Mesenchymal stem cell (in vitro differentiated cells and primary cell): ENCODE measurements around the gene MTX2.
"Not testable (repeated sequence)": the region's sequence is repeated elsewhere in the genome, so short reads cannot be mapped to it uniquely, and the experiment has no call there.

Experiments used
- DNase-seq: peaks from one replicate; pipeline ENCODE4 v3.0.0-alpha.2; 2013
- H2AFZ ChIP-seq: one replicate; pipeline ENCODE4 v1.6.1; 2013; ENCODE audit warnings: low read depth, mild to moderate bottlenecking, control low read depth, inconsistent platforms, low read length, moderate library complexity
- H2AK5ac ChIP-seq: 2 replicates; pipeline ENCODE4 v1.6.1; 2013; ENCODE audit warnings: low read length, moderate library complexity, mild to moderate bottlenecking, inconsistent platforms; ENCODE audit not compliant: severe bottlenecking
- H2BK120ac ChIP-seq: one replicate; pipeline ENCODE4 v1.6.1; 2013; ENCODE audit warnings: low read depth, mild to moderate bottlenecking, inconsistent platforms, low read length, moderate library complexity
- H2BK12ac ChIP-seq, 2 experiments: one replicate each; pipeline ENCODE4 v1.6.1; 2013; ENCODE audit warnings: inconsistent platforms in 2 of 2, low read length in 2 of 2, mild to moderate bottlenecking in 2 of 2, moderate library complexity in 2 of 2, control low read depth in 1 of 2
- H2BK15ac ChIP-seq: one replicate; pipeline ENCODE4 v1.6.1; 2013; ENCODE audit warnings: mild to moderate bottlenecking, low read depth, inconsistent platforms; ENCODE audit not compliant: poor library complexity, severe bottlenecking
- H2BK5ac ChIP-seq: 2 replicates; pipeline ENCODE4 v1.6.1; 2013; ENCODE audit warnings: low read depth, mild to moderate bottlenecking, low read length, control low read depth, inconsistent platforms; ENCODE audit not compliant: poor library complexity, severe bottlenecking
- H3K14ac ChIP-seq, 2 experiments: one replicate each; pipeline ENCODE4 v1.6.1; 2013; ENCODE audit warnings: inconsistent platforms in 2 of 2, low read length in 2 of 2, control low read depth in 1 of 2, mild to moderate bottlenecking in 1 of 2, moderate library complexity in 1 of 2
- H3K18ac ChIP-seq, 2 experiments: one replicate each; pipeline ENCODE4 v1.6.1; 2013; ENCODE audit warnings: inconsistent platforms in 2 of 2, low read length in 2 of 2, control low read depth in 1 of 2, low read depth in 1 of 2, mild to moderate bottlenecking in 1 of 2
- H3K23ac ChIP-seq, 2 experiments: one replicate each; pipeline ENCODE4 v1.6.1; 2013; ENCODE audit warnings: inconsistent platforms in 2 of 2, low read length in 2 of 2, mild to moderate bottlenecking in 2 of 2, moderate library complexity in 2 of 2, control low read depth in 1 of 2
- H3K27ac ChIP-seq: 2 replicates; pipeline ENCODE4 v1.5.1; 2013; ENCODE audit warnings: mild to moderate bottlenecking, moderate library complexity, low read length, control low read depth, inconsistent platforms; ENCODE audit not compliant: poor library complexity, severe bottlenecking
- H3K27me3 ChIP-seq, 2 experiments: 2 replicates each; pipeline versions ENCODE4 v1.6.1 to v1.7.0; 2013; ENCODE audit warnings: low read length in 2 of 2, mild to moderate bottlenecking in 2 of 2, moderate library complexity in 2 of 2, control low read depth in 1 of 2, inconsistent platforms in 1 of 2; ENCODE audit not compliant: control insufficient read depth in 1 of 2, insufficient read depth in 1 of 2
- H3K36me3 ChIP-seq, 2 experiments: 2 replicates each; pipeline versions ENCODE4 v1.6.1 to v1.7.0; 2013; ENCODE audit warnings: low read length in 2 of 2, control low read depth in 1 of 2, inconsistent platforms in 1 of 2, low read depth in 1 of 2, mild to moderate bottlenecking in 1 of 2; ENCODE audit not compliant: insufficient read depth in 2 of 2, control insufficient read depth in 1 of 2
- H3K4ac ChIP-seq, 2 experiments: one replicate each; pipeline ENCODE4 v1.6.1; 2013; ENCODE audit warnings: inconsistent platforms in 2 of 2, low read length in 2 of 2, mild to moderate bottlenecking in 2 of 2, moderate library complexity in 2 of 2, control low read depth in 1 of 2, low read depth in 1 of 2
- H3K4me1 ChIP-seq: 2 replicates; pipeline ENCODE4 v1.6.1; 2013; ENCODE audit warnings: low read depth, low read length, control low read depth; ENCODE audit not compliant: control insufficient read depth, insufficient read depth
- H3K4me2 ChIP-seq: 2 replicates; pipeline ENCODE4 v1.6.1; 2013; ENCODE audit warnings: low read length, mild to moderate bottlenecking, inconsistent platforms; ENCODE audit not compliant: poor library complexity, severe bottlenecking
- H3K4me3 ChIP-seq, 2 experiments: 2 replicates each; pipeline versions ENCODE4 v1.5.1 to v1.7.0; 2013; ENCODE audit warnings: low read length in 2 of 2, mild to moderate bottlenecking in 2 of 2, control low read depth in 1 of 2, low read depth in 1 of 2; ENCODE audit not compliant: insufficient read depth in 1 of 2
- H3K79me1 ChIP-seq: replicated peaks from 2 replicates; pipeline ENCODE4 v1.6.1; 2013; ENCODE audit warnings: mild to moderate bottlenecking, control low read depth, low read length, inconsistent platforms; ENCODE audit not compliant: poor library complexity, severe bottlenecking
- H3K9ac ChIP-seq: 2 replicates; pipeline ENCODE4 v1.7.0; 2013; ENCODE audit warnings: mild to moderate bottlenecking, low read length, moderate library complexity
- H3K9me3 ChIP-seq: 2 replicates; pipeline ENCODE4 v1.7.0; 2013; ENCODE audit warnings: mild to moderate bottlenecking, low read length; ENCODE audit not compliant: control insufficient read depth
- H4K8ac ChIP-seq: one replicate; pipeline ENCODE4 v1.6.1; 2013; ENCODE audit warnings: inconsistent platforms, mild to moderate bottlenecking, low read length, moderate library complexity
- H4K91ac ChIP-seq: one replicate; pipeline ENCODE4 v1.6.1; 2013; ENCODE audit warnings: mild to moderate bottlenecking, low read length, inconsistent platforms
- WGBS: methylation state at CpG from one replicate; pipeline ENCODE4 v1.1.7; 2013; ENCODE audit warnings: mixed read lengths; 5-methylcytosine and 5-hydroxymethylcytosine counted together

Gene MTX2

DNA sequence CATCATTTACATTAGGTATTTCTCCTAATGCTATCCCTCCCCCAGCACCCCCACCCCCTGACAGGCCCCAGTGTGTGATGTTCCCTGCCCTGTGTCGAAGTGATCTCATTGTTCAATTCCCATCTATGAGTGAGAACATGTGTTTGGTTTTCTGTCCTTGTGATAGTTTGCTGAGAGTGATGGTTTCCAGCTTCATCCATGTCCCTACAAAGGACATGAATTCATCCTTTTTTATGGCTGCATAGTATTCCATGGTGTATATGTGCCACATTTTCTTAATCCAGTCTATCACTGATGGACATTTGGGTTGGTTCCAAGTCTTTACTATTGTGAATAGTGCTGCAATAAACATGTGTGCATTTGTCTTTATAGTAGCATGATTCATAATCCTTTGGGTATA, 36.8 kb downstream of the MTX2 start:
- H3K36me3 ChIP-seq: peaks cover under 1 to 17% of the 10 kb centered on the region in 2 experiments
- not testable (repeated sequence) for H3K4me1 ChIP-seq, H3K9me3 ChIP-seq, H3K14ac ChIP-seq, H3K27ac ChIP-seq, H3K9ac ChIP-seq, H3K79me1 ChIP-seq, H2BK15ac ChIP-seq, H3K4me3 ChIP-seq, H3K4me2 ChIP-seq, H3K23ac ChIP-seq, H2AFZ ChIP-seq, H3K18ac ChIP-seq, H2BK5ac ChIP-seq, H3K27me3 ChIP-seq, H3K4ac ChIP-seq, DNase-seq, H2AK5ac ChIP-seq, H2BK12ac ChIP-seq, H4K91ac ChIP-seq, H4K8ac ChIP-seq, H2BK120ac ChIP-seq
- no CpG with 5 or more reads among the region's 1 CpG for WGBS

DNA sequence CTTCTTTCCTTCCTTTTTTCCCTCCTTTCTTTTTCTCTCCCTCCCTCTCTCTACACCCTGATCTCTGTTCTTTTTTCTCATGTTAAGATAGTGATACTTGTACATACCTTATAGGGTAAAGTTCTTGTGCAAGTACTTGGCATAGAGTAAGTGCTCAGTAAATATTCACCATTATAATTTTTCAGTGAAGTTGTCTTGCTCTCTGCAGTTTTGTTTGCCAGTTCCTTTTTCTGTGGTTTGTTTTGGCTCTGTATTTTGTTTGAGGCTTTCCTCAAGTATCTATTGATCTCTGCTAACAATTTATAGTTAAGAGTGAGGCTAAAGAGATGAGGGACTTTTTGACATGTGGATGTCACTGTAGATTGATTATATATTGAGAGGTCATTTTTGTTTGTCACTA, 48.0 kb downstream of the MTX2 start:
- no peaks in the 10 kb centered on the region for H3K4me1 ChIP-seq
- H3K36me3 ChIP-seq: peaks cover 5 to 22% of the 10 kb centered on the region in 2 experiments
- no peak overlapping the region for H3K9ac ChIP-seq
- DNase-seq: no peak
- H3K23ac ChIP-seq: no peak overlapping the region
- H2BK120ac ChIP-seq: no peak overlapping the region
- H3K14ac ChIP-seq: no peak overlapping the region
- H3K27ac ChIP-seq: no peak overlapping the region
- no peak overlapping the region for H2BK5ac ChIP-seq
- H4K8ac ChIP-seq: no peak overlapping the region
- H2BK12ac ChIP-seq: no peak overlapping the region
- H2AFZ ChIP-seq: no peak overlapping the region
- H2BK15ac ChIP-seq: no peak overlapping the region
- no peak overlapping the region for H4K91ac ChIP-seq
- no peak overlapping the region for H3K4me3 ChIP-seq
- no peak overlapping the region for H3K18ac ChIP-seq
- no peaks in the 10 kb centered on the region for H3K9me3 ChIP-seq
- no peaks in the 10 kb centered on the region for H3K27me3 ChIP-seq
- H3K79me1 ChIP-seq: peaks cover 10% of the 10 kb centered on the region
- H3K4me2 ChIP-seq: no peak overlapping the region
- H3K4ac ChIP-seq: no peak overlapping the region
- H2AK5ac ChIP-seq: no peak overlapping the region

GRCh38 chr2:176317623-176318065, 48.4 kb downstream of the MTX2 start:
- no peak overlapping the region for H3K4me3 ChIP-seq
- no CpG with 5 or more reads among the region's 1 CpG for WGBS

GRCh38 chr2:176321916-176322315, 52.7 kb downstream of the MTX2 start:
- Histone ChIP-seq H2AFZ (no peak overlapping the region), H2BK5ac (no peak overlapping the region), H3K4ac (no peak overlapping the region), H3K9ac (no peak overlapping the region), H3K18ac (no peak overlapping the region), H3K4me1 (no peaks in the 10 kb centered on the region), H4K91ac (no peak overlapping the region), H3K23ac (no peak overlapping the region), H3K14ac (no peak overlapping the region), H4K8ac (no peak overlapping the region), H3K4me3 (no peak overlapping the region), H3K79me1 (peaks cover 5% of the 10 kb centered on the region), H3K27ac (no peak overlapping the region), H3K27me3 (no peaks in the 10 kb centered on the region), H3K9me3 (no peaks in the 10 kb centered on the region), H3K36me3 (no peaks in the 10 kb centered on the region), H2BK15ac (no peak overlapping the region), H3K4me2 (no peak overlapping the region), H2BK12ac (no peak overlapping the region), H2BK120ac (no peak overlapping the region), H2AK5ac (no peak overlapping the region)
- 78% methylated on average over 1 of the region's 1 CpG for WGBS
- no peak for DNase-seq

More at GRCh38 chr2:176317623-176318065, 48.4 kb downstream of the MTX2 start:
- no peak overlapping the region for H2AFZ ChIP-seq
- H2BK5ac ChIP-seq: no peak overlapping the region
- no peak overlapping the region for H4K91ac ChIP-seq
- H3K27me3 ChIP-seq: no peaks in the 10 kb centered on the region
- no peak overlapping the region for H2AK5ac ChIP-seq
- no peak overlapping the region for H3K9ac ChIP-seq
- H4K8ac ChIP-seq: no peak overlapping the region
- H3K9me3 ChIP-seq: no peaks in the 10 kb centered on the region
- H3K4me1 ChIP-seq: no peaks in the 10 kb centered on the region
- H2BK12ac ChIP-seq: no peak overlapping the region
- no peak overlapping the region for H3K23ac ChIP-seq
- no peak overlapping the region for H2BK15ac ChIP-seq
- H3K36me3 ChIP-seq: peaks cover 5 to 22% of the 10 kb centered on the region in 2 experiments
- H2BK120ac ChIP-seq: no peak overlapping the region
- no peak overlapping the region for H3K27ac ChIP-seq
- H3K4me2 ChIP-seq: no peak overlapping the region
- H3K14ac ChIP-seq: no peak overlapping the region
- no peak overlapping the region for H3K4ac ChIP-seq
- no peak for DNase-seq
- no peak overlapping the region for H3K18ac ChIP-seq
- peaks cover 10% of the 10 kb centered on the region for H3K79me1 ChIP-seq
